Measurements from ENCODE around the gene ALG12. TPM values are rescaled to one million over a fixed set of nuclear protein-coding genes. Genes with fewer than 3 reads are reported as not detected.
"Not testable (repeated sequence)": the region's sequence is repeated elsewhere in the genome, so short reads cannot be mapped to it uniquely, and the experiment has no call there.

Gene ALG12
- total RNA-seq, 2 donors from 2014 or later, result 19.5 to 21.9 TPM

DNA sequence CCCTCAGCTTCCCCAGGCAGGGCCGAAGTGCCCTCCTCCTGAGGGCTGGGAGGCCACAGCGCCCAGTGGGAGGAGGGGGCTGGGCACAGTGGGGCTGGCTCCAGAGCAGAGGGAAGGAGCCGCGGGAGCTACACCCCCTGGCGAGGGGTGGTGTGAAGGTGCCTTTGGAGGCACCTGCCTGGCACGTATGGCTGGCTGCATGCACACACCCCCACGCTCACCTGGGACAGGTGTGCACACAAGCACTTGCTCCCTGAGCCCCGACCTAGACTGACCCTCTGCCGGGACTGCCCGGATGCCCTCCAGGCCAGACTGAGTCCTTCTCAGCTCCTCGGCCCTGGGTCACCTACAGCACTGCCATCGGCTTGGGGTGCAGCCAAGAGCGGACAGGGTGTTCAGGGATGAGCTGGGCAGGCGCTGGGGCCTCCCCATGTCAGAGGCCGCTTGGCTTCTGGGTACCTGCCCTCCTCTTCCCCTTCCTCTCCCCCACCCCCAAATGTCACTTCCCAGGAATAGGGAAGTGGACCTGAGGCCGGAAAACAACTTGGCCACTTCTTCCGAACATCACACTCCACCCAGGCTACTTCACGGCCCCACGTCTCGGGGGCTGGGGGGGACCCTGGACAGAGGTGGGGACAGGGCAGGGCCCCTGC, 34.9 kb upstream of the ALG12 start:
- Mint-ChIP-seq H3K4me3 (no peak overlapping the region), H3K27ac (no peak overlapping the region), H3K9me3 (no peaks in the 10 kb centered on the region), H3K27me3 (no peaks in the 10 kb centered on the region), H3K36me3 (ENCODE audit: low read depth) (no peaks in the 10 kb centered on the region), H3K4me1 (no peaks in the 10 kb centered on the region)
- ATAC-seq (replicated peaks), result no peak

DNA sequence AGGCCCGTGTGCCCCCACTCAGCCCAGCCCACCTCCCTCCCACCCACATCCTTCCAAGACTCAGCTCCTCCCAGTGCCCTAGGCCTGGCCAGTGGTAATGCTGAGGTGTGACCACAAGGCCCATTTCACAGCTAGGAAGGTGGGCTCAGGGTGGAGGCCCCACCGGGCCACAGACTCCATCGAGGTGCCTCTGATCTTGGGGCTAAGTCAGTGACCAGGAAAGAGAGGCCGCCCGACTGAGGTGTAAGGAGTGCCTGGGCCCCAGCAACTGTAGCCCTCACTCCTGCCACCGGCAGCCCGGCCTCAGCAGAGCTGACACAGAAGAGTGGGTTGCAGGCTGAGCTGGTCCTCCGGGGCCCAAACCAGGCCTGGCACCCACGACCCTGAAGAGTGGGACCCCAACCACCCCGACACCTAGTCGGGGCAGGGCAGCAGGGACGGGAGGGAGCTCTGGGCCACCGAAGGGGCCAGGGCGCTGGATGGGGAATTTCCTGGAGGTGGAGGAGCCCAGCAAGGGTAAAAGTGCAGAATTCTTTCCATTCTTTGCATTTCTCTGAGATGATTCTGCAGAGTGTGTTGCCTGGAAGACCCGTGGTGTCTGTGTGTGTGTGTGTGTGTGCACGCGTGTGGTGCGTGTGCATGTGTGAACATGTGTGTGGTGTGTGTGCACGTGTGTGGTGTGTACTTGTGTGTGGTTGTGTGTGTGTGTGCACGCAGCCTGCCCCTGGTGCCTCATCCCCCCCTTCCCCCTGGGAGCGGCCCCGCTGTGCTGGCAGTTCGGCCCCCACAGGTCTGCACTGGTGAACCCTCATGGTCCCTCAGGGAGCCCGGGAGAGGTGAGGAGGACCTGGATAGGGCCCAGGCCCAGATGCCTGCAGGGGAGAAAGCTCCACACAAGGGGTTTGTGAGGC, 34.0 kb upstream of the ALG12 start:
- Mint-ChIP-seq H3K9me3 (no peaks in the 10 kb centered on the region), H3K4me3 (no peak overlapping the region), H3K27ac (no peak overlapping the region), H3K36me3 (ENCODE audit: low read depth) (no peaks in the 10 kb centered on the region), H3K4me1 (no peaks in the 10 kb centered on the region), H3K27me3 (no peaks in the 10 kb centered on the region)
- no peak for ATAC-seq (replicated peaks)

DNA sequence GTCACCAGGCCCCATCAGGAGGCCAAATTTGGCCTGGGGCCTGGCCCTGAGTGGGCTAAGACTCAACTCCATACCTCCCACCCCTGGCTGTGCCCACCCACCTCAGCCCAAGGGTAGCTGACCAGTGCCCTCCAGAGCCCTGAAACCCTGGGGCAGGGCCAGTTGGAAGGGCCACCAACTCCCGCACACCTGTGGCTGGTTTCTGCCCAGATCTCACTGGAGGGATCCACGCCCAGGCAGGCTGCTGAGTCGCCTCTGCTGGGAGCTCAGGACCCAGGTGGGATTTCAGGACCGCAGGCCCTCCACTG, 33.4 kb upstream of the ALG12 start:
- no peaks in the 10 kb centered on the region for H3K36me3 Mint-ChIP-seq (ENCODE audit: low read depth)
- no peak overlapping the region for H3K4me3 Mint-ChIP-seq
- H3K9me3 Mint-ChIP-seq, result no peaks in the 10 kb centered on the region
- ATAC-seq (replicated peaks), result no peak
- no peaks in the 10 kb centered on the region for H3K27me3 Mint-ChIP-seq
- H3K27ac Mint-ChIP-seq, result no peak overlapping the region
- H3K4me1 Mint-ChIP-seq, result no peaks in the 10 kb centered on the region

DNA sequence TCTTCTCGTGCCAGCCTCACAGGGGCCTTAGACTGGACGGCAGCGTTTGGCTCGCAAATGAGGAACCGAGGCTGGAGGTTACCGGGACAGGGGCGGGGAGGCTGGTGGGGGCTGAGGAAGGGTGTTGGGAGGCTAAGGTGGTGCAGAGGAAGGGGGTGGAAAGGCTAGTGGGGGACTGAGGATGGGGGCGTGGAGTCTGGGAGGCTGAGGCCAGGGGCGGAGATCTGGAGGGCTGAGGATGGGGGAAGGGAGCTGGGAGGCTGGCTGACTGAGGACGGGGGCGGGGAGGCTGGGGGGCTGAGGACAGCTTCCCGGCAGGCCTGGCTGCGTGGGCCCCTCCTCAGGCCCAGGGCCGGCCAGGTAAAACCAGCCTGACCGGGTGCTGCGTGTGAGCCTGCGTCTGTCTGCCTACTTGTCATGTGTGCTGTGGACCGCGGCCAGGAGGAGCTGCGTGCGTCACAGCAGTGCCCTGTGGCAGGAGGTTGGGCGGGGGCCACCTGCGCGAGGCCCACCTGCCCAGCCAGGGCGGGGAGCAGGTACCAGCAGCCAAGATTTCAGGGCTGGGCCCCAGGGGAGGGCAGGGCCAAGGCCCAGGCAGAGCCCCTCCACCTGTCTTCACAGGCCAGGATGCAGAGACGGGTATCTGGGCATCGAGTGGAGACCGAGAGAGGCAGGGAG, 32.9 kb upstream of the ALG12 start:
- no peak overlapping the region for H3K27ac Mint-ChIP-seq
- H3K4me3 Mint-ChIP-seq, result no peak overlapping the region
- no peaks in the 10 kb centered on the region for H3K27me3 Mint-ChIP-seq
- H3K9me3 Mint-ChIP-seq, result no peaks in the 10 kb centered on the region
- no peak for ATAC-seq (replicated peaks)
- no peaks in the 10 kb centered on the region for H3K36me3 Mint-ChIP-seq (ENCODE audit: low read depth)
- no peaks in the 10 kb centered on the region for H3K4me1 Mint-ChIP-seq

DNA sequence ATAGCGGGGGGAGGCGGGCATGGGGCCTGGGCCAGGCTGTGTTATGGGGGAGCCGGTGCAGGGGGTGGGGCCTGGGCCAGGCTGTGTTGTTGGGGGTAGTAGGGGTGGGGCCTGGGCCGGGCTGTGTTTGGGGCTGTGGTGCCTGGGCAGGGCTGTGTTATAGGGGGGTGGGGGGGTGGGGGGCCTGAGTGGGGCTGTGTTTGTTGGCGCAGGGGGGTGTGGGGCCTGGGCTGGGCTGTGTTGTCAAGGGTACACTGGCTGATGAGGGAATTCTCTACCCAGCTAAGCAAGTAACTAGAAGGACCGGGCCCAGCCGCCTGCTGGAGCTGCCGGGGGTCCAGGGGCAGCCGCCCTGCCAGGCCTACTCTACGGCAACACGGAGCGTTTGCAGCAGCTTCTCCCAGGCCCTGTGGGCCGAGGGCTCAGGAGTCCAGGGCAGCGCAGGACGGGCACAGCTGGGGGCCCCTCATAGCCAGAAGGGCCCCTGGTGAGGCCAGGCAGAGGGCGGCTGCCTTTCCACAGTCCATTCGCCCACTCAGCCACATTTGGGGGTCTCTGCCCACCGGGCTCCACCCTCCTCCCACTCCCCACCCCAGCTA, 32.3 kb upstream of the ALG12 start:
- H3K27me3 Mint-ChIP-seq, result no peaks in the 10 kb centered on the region
- no peak overlapping the region for H3K4me3 Mint-ChIP-seq
- no peaks in the 10 kb centered on the region for H3K9me3 Mint-ChIP-seq
- no peak for ATAC-seq (replicated peaks)
- no peaks in the 10 kb centered on the region for H3K36me3 Mint-ChIP-seq (ENCODE audit: low read depth)
- H3K4me1 Mint-ChIP-seq, result no peaks in the 10 kb centered on the region
- H3K27ac Mint-ChIP-seq, result no peak overlapping the region

DNA sequence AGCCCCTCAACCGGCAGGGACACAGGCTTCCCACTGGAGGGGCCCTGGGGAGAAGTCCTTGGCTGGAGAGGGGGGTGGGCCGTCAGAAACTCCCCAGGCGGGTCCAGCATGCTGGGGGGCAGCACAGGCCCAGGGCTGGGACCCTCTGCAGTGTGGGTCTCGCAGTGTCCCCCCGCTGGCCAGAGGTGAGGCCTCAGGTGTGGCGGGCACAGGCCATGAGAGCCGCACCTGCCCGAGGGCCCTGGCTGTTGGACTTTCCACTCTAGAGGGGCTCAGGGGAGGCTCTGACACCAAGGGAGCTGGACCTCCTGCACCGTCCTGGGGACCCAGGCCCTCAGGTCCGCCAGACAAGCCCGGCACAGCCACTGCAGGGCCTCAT, 31.7 kb upstream of the ALG12 start:
- no peaks in the 10 kb centered on the region for H3K36me3 Mint-ChIP-seq (ENCODE audit: low read depth)
- H3K4me3 Mint-ChIP-seq, result no peak overlapping the region
- no peak for ATAC-seq (replicated peaks)
- no peaks in the 10 kb centered on the region for H3K9me3 Mint-ChIP-seq
- no peaks in the 10 kb centered on the region for H3K27me3 Mint-ChIP-seq
- H3K4me1 Mint-ChIP-seq, result no peaks in the 10 kb centered on the region
- H3K27ac Mint-ChIP-seq, result no peak overlapping the region

DNA sequence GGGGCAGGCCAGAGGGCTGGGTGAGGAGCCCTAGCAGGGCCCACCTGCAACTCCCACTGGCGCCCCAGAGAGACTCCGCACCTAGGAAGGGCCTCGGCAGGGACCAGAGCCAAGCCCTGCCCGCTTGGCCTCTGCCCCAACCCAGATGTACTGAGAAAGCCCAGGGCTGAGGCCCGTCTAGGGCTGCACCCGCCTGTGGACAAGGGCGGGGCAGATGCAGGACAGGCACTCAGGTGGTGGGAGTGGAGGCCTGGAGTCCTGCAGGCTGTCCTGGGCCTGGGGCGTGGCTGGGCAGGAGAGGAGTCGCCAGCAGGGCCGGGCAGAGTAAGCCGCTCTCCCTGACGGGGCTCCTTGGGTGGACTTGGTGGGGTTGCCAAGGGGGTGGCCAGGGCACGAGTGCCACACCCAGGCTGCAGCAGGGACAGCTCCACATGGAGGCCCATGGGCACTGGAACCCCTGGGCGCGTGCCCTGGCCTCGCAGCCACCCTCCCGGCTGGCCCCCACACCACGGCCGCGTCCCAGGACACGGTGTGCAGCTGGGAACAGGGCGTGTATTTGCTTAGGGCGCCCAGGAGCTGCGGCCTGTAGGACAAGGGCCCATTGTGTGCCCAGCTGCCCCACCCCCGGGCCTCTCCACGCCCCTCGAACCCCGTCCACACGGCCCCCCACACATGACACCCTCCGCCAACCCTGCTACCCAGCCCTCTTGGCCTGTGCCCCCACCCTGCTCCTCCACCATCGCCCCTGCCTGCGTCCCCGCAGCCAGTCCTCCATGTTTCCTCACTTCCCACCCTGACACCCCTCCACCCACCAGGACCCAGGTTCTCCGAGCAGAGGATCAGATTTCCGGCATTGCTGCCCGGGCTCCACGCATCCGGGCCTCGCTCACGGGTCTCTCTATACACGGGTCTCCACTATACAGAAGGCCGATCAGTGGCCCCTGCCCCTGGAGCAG, 31.0 kb upstream of the ALG12 start:
- H3K4me3 Mint-ChIP-seq, result no peak overlapping the region
- no peaks in the 10 kb centered on the region for H3K9me3 Mint-ChIP-seq
- ATAC-seq (replicated peaks), result no peak

DNA sequence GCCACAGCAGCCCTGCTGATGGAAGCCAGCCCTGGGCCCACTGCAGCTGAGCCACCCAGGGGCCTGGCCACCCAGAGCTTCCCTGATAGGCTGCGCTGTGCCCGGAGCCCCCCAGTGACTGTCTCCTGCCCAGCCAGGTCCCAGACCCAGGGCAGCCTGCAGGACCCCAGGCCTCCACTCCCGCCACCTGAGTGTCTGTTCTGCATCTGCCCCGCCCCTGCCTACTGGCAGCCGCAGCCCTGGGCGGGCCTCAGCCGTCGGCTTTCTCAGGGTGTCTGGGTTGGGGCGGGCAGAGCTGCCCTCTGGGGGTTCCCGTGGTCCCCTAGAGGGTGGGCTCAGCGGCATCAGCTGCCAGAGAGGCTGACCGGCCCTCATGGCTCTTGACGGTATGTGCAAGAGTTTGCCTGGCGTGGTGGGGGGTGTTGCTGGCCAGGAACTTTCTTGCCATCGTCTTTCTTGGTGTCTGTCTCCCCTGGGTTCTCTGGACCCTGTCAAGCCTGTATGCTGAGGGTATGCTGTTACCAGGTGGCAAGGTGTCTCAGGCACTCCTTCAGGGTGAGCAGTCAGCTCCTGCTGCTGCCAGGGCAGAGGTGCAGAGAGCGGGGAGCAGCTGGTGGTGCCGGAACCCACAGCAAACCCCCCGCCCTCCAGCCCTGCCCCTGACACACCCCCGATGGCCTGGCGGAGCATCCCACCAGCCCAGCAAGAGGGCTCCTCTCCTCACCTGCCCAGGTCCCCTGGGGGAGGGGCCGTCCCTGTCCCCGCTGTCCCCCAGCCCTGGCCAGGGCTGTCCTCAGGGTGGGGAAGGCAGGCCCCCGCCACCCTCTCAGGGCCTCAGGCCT, 30.1 kb upstream of the ALG12 start:
- Mint-ChIP-seq H3K4me3 (no peak overlapping the region), H3K27me3 (no peaks in the 10 kb centered on the region), H3K27ac (no peak overlapping the region), H3K4me1 (no peaks in the 10 kb centered on the region), H3K36me3 (ENCODE audit: low read depth) (no peaks in the 10 kb centered on the region), H3K9me3 (no peaks in the 10 kb centered on the region)
- no peak for ATAC-seq (replicated peaks)

More for the DNA sequence above, 31.0 kb upstream of the ALG12 start:
- H3K27ac Mint-ChIP-seq, result no peak overlapping the region
- H3K4me1 Mint-ChIP-seq, result no peaks in the 10 kb centered on the region
- no peaks in the 10 kb centered on the region for H3K36me3 Mint-ChIP-seq (ENCODE audit: low read depth)
- H3K27me3 Mint-ChIP-seq, result no peaks in the 10 kb centered on the region

DNA sequence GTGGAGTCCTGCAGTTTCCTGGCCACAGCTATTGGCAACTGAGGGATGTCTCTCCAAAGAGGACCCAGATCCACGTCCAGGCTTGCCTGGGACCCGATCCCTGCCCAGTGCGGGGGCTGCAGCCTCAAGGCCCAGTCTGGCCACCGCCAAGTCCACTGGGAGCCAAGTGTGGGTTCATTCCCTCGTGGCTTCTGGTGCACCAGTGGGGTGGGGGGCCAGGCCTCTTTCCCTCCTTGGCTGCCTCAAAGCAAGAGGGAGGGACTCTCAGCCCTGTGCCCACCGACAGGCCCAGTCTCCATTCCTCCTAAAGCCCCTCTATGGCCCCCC, 29.0 kb upstream of the ALG12 start:
- Mint-ChIP-seq H3K4me1 (no peaks in the 10 kb centered on the region), H3K9me3 (no peaks in the 10 kb centered on the region), H3K4me3 (no peak overlapping the region), H3K36me3 (ENCODE audit: low read depth) (no peaks in the 10 kb centered on the region), H3K27ac (no peak overlapping the region), H3K27me3 (no peaks in the 10 kb centered on the region)
- ATAC-seq (replicated peaks), result no peak

DNA sequence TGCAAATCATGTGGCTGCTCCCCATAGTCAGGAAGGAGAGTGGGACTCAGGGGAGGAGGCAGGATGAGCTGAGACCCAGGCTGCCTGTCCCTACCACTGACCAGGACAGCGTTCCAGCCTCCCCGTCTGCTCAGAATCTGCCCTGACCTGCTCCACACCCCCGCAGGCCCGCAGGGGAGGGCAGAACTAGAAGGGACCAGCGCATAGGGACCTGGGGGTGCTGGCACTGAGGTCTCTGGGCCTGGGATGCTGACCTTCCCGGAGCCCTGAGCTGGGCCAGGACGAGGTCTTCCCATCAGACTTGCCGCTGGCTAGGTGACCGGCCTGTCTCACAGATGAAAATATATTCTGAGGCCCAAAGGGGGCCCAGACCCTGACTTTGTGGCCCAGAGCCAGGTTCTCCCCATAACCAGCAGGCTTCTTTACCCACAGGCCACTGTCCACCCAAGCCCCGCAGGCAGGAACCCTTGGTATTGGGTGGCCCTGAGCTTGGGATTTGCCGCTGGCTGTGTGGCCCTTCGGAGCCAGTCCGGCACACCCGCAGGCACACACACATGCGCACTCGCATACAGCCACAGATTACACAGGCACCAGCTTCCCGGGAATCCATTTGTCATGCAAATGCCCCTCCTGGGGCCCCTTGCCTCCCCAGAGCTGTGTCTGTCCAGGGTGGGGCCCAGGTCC, 28.5 kb upstream of the ALG12 start:
- H3K4me3 Mint-ChIP-seq, result no peak overlapping the region
- no peaks in the 10 kb centered on the region for H3K9me3 Mint-ChIP-seq
- H3K4me1 Mint-ChIP-seq, result no peaks in the 10 kb centered on the region
- no peaks in the 10 kb centered on the region for H3K36me3 Mint-ChIP-seq (ENCODE audit: low read depth)
- H3K27me3 Mint-ChIP-seq, result no peaks in the 10 kb centered on the region
- H3K27ac Mint-ChIP-seq, result no peak overlapping the region
- ATAC-seq (replicated peaks), result no peak

DNA sequence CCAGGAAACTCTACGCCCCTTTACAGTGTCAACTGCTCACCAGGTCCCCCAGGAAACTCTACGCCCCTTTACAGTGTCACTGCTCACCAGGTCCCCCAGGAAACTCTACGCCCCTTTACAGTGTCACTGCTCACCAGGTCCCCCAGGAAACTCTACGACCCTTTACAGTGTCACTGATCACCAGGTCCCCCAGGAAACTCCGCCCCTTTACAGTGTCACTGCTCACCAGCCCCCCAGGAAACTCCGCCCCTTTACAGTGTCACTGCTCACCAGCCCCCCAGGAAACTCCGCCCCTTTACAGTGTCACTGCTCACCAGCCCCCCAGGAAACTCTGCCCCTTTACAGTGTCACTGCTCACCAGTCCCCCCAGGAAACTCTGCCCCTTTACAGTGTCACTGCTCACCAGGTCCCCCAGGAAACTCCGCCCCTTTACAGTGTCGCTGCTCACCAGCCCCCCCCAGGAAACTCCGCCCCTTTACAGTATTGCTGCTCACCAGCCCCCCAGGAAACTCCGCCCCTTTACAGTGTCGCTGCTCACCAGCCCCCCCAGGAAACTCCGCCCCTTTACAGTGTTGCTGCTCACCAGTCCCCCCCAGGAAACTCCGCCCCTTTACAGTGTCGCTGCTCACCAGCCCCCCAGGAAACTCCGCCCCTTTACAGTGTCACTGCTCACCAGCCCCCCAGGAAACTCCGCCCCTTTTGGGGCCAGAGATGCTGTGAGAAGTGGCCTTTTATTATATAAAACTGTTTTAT, 27.0 kb upstream of the ALG12 start:
- not testable (repeated sequence) for ATAC-seq (replicated peaks); H3K4me3 Mint-ChIP-seq; H3K27me3 Mint-ChIP-seq; H3K9me3 Mint-ChIP-seq; H3K36me3 Mint-ChIP-seq (ENCODE audit: low read depth); H3K4me1 Mint-ChIP-seq
- H3K27ac Mint-ChIP-seq, result peak overlapping the region; percentile 61

DNA sequence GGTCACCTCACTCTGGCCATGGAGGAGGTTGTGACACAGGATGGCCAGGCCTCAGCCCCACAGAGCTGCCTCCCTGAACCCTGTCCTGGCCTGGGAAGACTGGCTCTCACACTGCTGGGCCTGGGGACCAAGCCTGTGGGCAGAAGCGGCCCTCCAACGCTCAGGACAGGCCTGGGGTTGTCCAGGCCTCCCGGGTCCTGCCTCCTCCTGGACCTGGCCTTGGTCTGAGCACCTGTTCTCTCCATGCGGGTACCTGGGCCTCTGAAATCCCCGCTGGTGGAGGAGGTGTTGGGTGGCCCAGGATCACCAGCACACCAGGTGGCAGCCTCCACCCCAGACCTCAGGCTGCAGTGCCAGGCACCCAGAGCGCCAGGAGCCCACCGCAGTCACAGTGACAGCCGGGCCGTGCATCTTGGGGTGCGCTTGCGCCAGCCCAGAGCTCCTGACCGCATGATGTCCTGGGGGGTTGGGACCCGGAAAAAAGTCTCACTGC, 26.2 kb upstream of the ALG12 start:
- Mint-ChIP-seq H3K27ac (no peak overlapping the region), H3K4me1 (no peaks in the 10 kb centered on the region), H3K27me3 (no peaks in the 10 kb centered on the region), H3K36me3 (ENCODE audit: low read depth) (no peaks in the 10 kb centered on the region), H3K4me3 (no peak overlapping the region), H3K9me3 (no peaks in the 10 kb centered on the region)
- no peak for ATAC-seq (replicated peaks)

Measured in activated T-helper 17 cell treated with anti-CD3 and anti-CD28 coated beads, Interleukin-2, amount 50 U/mL, for 72 hours (primary cell).